SK-N-SH (cell line): Measurements from ENCODE around the gene HOXB5. TPM values are rescaled to one million over a fixed set of nuclear protein-coding genes. Genes with fewer than 3 reads are reported as not detected.

Source experiments
- CTCF ChIA-PET: fragments of 300-600, 350-600 bp; formaldehyde crosslinking; extraction: SDS; loops from one replicate; lab custom pipeline; 2021; lab: Yijun Ruan, JAX
- POLR2A ChIA-PET: fragments of 350-600 bp; sonication (Branson Sonifier 250); formaldehyde crosslinking; extraction: SDS; loops from one replicate; lab custom pipeline; 2020; ENCODE audit warnings: antibody characterized with exemption, inconsistent platforms; lab: Yijun Ruan, JAX
- DNase-seq: peaks from one replicate; pipeline ENCODE4 v3.0.0; 2012
- H2AFZ ChIP-seq: fragments of 200-600 bp; sonication (generic); 2 replicates; pipeline ENCODE4 v1.8.1; 2016; ENCODE audit warnings: antibody characterized with exemption, mild to moderate bottlenecking, low read depth
- H3F3A ChIP-seq: fragments of 200-600 bp; sonication (generic); replicated peaks from 2 replicates; pipeline ENCODE3; 2016; ENCODE audit warnings: antibody characterized with exemption, mild to moderate bottlenecking; ENCODE audit not compliant: insufficient read depth
- H3K27ac ChIP-seq, 2 experiments: fragments of 200-500 bp in 1 of 2; fragments of 200-600 bp in 1 of 2; sonication (Bioruptor generic) in 1 of 2; sonication (generic), shearing (Covaris generic) in 1 of 2; 2 replicates each; pipeline versions ENCODE4 v1.5.1 to v1.6.1; 2014 to 2016; ENCODE audit warnings: low read depth in 2 of 2, inconsistent platforms in 1 of 2, low read length in 1 of 2, mild to moderate bottlenecking in 1 of 2, mixed read lengths in 1 of 2
- H3K27me3 ChIP-seq: fragments of 200-600 bp; sonication (generic), shearing (Covaris generic); 2 replicates; pipeline ENCODE4 v1.6.1; 2016; ENCODE audit warnings: mixed run types; ENCODE audit not compliant: insufficient read depth
- H3K36me3 ChIP-seq, 2 experiments: fragments of 200-500 bp in 1 of 2; fragments of 200-600 bp in 1 of 2; sonication (Bioruptor generic) in 1 of 2; sonication (generic) in 1 of 2; replicated peaks in 1 of 2; 2 replicates each; pipeline versions ENCODE3 to v1.5.1; 2014 to 2016; ENCODE audit warnings: low read length in 1 of 2, mild to moderate bottlenecking in 1 of 2; ENCODE audit not compliant: insufficient read depth in 2 of 2, control insufficient read depth in 1 of 2
- H3K4me1 ChIP-seq, 2 experiments: fragments of 200-500 bp in 1 of 2; fragments of 200-600 bp in 1 of 2; sonication (Bioruptor generic) in 1 of 2; sonication (generic), shearing (Covaris generic) in 1 of 2; 2 replicates each; pipeline versions ENCODE4 v1.5.1 to v1.6.1; 2014 to 2016; ENCODE audit warnings: low read depth in 1 of 2, low read length in 1 of 2, mixed run types in 1 of 2; ENCODE audit not compliant: insufficient read depth in 2 of 2, control insufficient read depth in 1 of 2
- H3K4me2 ChIP-seq: fragments of 200-600 bp; sonication (generic), shearing (Covaris generic); 2 replicates; pipeline ENCODE4 v1.6.1; 2017; ENCODE audit warnings: mixed run types
- H3K4me3 ChIP-seq, 2 experiments: fragments of 200-500 bp in 1 of 2; fragments of 200-600 bp in 1 of 2; sonication (Bioruptor generic) in 1 of 2; sonication (generic), shearing (Covaris generic) in 1 of 2; 2 replicates each; pipeline versions ENCODE4 v1.5.1 to v1.8.1; 2014 to 2016; ENCODE audit warnings: low read depth in 2 of 2, inconsistent platforms in 1 of 2, low read length in 1 of 2, mild to moderate bottlenecking in 1 of 2, mixed read lengths in 1 of 2, moderate library complexity in 1 of 2
- H3K79me2 ChIP-seq: fragments of 200-600 bp; sonication (generic); 2 replicates; pipeline ENCODE4 v1.8.1; 2017; ENCODE audit warnings: mild to moderate bottlenecking; ENCODE audit not compliant: insufficient read depth
- H3K9ac ChIP-seq: fragments of 200-600 bp; sonication (generic); 2 replicates; pipeline ENCODE4 v1.6.1; 2017; ENCODE audit warnings: mixed run types
- H3K9me2 ChIP-seq: fragments of 200-600 bp; sonication (generic); 2 replicates; pipeline ENCODE4 v1.6.1; 2017; ENCODE audit warnings: mixed run types
- H3K9me3 ChIP-seq: fragments of 200-600 bp; sonication (generic); 2 replicates; pipeline ENCODE4 v1.6.1; 2017; ENCODE audit warnings: mixed run types, mild to moderate bottlenecking, moderate library complexity
- H4K20me1 ChIP-seq: fragments of 200-600 bp; sonication (generic); 2 replicates; pipeline ENCODE4 v1.6.1; 2017; ENCODE audit warnings: mild to moderate bottlenecking, mixed run types; ENCODE audit not compliant: insufficient read depth
- CHD2 ChIP-seq: fragments of 150-350 bp; IDR thresholded peaks from 2 replicates; pipeline ENCODE4 v1.6.1; 2018; ENCODE audit warnings: low read length; ENCODE audit not compliant: partially characterized antibody
- EZH2phosphoT487 ChIP-seq: fragments of 200-600 bp; sonication (generic); IDR thresholded peaks from 2 replicates; pipeline ENCODE4 v1.6.1; 2017; ENCODE audit warnings: low read depth, mixed run types, mild to moderate bottlenecking, antibody characterized with exemption, moderate library complexity, borderline replicate concordance
- FOSL2 ChIP-seq: IDR thresholded peaks from 2 replicates; pipeline ENCODE4 v1.4.0; 2012; ENCODE audit warnings: low read depth, mild to moderate bottlenecking, moderate library complexity, borderline replicate concordance
- MAX ChIP-seq: IDR thresholded peaks from 2 replicates; pipeline ENCODE4 v1.4.0; 2012; ENCODE audit warnings: low read depth
- MXI1 ChIP-seq: IDR thresholded peaks from 2 replicates; pipeline ENCODE4 v1.6.1; 2012; ENCODE audit warnings: mild to moderate bottlenecking, low read depth, low read length, improper control_type of control experiment
- PBX3 ChIP-seq: IDR thresholded peaks from 2 replicates; pipeline ENCODE4; 2012
- RAD21 ChIP-seq: IDR thresholded peaks from 2 replicates; pipeline ENCODE4 v1.6.1; 2012; ENCODE audit warnings: mild to moderate bottlenecking, low read length
- REST ChIP-seq: IDR thresholded peaks from 2 replicates; pipeline ENCODE4 v1.6.1; 2012; ENCODE audit warnings: mild to moderate bottlenecking, low read depth, low read length, moderate library complexity
- RFX5 ChIP-seq: IDR thresholded peaks from 2 replicates; pipeline ENCODE4 v1.6.1; 2012; ENCODE audit warnings: mild to moderate bottlenecking, improper control_type of control experiment, low read length
- SIN3A ChIP-seq: IDR thresholded peaks from 2 replicates; pipeline ENCODE4 v1.6.1; 2012; ENCODE audit warnings: low read depth, mild to moderate bottlenecking, low read length, moderate library complexity, borderline replicate concordance
- TEAD4 ChIP-seq: IDR thresholded peaks from 2 replicates; pipeline ENCODE4 v1.4.0; 2012; ENCODE audit warnings: mild to moderate bottlenecking, borderline replicate concordance; ENCODE audit not compliant: insufficient read depth
- YY1 ChIP-seq: IDR thresholded peaks from 2 replicates; pipeline ENCODE4 v1.4.0; 2012; ENCODE audit warnings: low read depth, mild to moderate bottlenecking
- WGBS: methylation state at CpG from one replicate; pipeline ENCODE4 v1.1.6; 2017; ENCODE audit warnings: low lambda C conversion rate; 5-methylcytosine and 5-hydroxymethylcytosine counted together
- polyA plus RNA-seq, 3 experiments: library from polyadenylated mRNA; depleted of rRNA; stranded (reverse); fragments of >200 nt; gene quantifications; 2 replicates each; pipeline ENCODE4 v1.2.3, GENCODE V29; 2012

Gene HOXB5
- polyA plus RNA-seq, 1 of the 3 experiments (the other 2 are of a cell fraction), result not detected

GRCh38 chr17:48589060-48589830 is 4.3 kb downstream of the HOXB5 start:
- no peak overlapping the region for H3K4me3 ChIP-seq
- H3K27ac ChIP-seq, result no peak overlapping the region
- H3K9ac ChIP-seq, result no peak overlapping the region

More at GRCh38 chr17:48589060-48589830, 4.3 kb downstream of the HOXB5 start:
- H3K27me3 ChIP-seq, result peaks cover 98% of the 10 kb centered on the region
- WGBS, result 12% methylated on average over 10 of the region's 10 CpGs
- POLR2A ChIA-PET, result no interaction called here
- H3K4me1 ChIP-seq, result peaks cover 2 to 7% of the 10 kb centered on the region in 2 experiments; a peak in 1 of 4 replicates
- H3K9me2 ChIP-seq, result no peaks in the 10 kb centered on the region
- CTCF ChIA-PET, result interaction anchor here (0.8 to 3.3 kb wide), 6 partner anchors 19 to 618 kb away, joined by 3 to 20 read pairs (median 3); partner anchors contain the start of gene CDK5RAP3
- TF ChIP-seq REST, result no peak
- TF ChIP-seq RFX5, result no peak
- no peak for TF ChIP-seq FOSL2
- no peak for TF ChIP-seq CHD2
- TF ChIP-seq SIN3A, result no peak
- no peak for TF ChIP-seq MXI1
- no peak for TF ChIP-seq YY1
- no peak for TF ChIP-seq RAD21
- no peak for TF ChIP-seq PBX3
- TF ChIP-seq TEAD4, result no peak
- TF ChIP-seq MAX, result no peak
- TF ChIP-seq EZH2phosphoT487, result no peak
- H2AFZ ChIP-seq, result no peak overlapping the region
- peaks cover 2% of the 10 kb centered on the region for H3F3A ChIP-seq
- H4K20me1 ChIP-seq, result no peaks in the 10 kb centered on the region
- H3K9me3 ChIP-seq, result no peaks in the 10 kb centered on the region
- H3K79me2 ChIP-seq, result no peaks in the 10 kb centered on the region
- no peak for DNase-seq
- no peak overlapping the region for H3K4me2 ChIP-seq
- H3K36me3 ChIP-seq, result no peaks in the 10 kb centered on the region
